ENCODE data around the gene TEKTIP1.

Gene TEKTIP1

DNA sequence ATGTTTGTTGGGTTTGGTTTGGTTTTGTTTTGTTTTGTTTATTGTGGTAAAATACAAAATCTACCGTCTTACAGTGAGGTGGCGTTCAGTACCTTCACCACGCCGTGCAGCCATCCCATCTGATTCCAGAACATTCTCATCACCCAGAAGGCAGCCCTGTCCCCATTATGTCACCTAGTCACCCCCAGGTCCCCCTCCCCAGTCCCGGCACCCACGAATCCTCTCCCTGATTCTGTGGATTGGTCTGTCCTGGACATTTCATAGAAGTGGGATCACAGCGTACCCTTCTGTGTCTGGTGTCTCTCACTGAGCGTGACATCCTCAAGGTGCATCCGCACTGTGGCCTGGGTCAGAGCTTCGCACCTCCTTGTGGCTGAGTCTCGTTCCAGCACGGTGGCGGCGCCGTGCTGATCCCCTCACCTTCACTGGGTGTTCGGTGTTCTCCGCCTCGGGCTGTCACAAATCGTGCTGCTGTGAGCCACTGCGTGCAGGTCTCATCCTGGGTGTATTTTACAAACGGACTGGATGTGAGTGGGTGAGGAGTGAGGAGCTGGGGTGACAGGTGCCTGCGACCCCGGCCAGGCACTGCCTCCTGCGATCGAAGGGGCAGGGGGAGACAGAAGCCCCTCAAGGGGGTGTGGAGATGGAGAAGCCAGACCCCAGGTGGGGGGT is 580 bp upstream of the TEKTIP1 start:
- Histone ChIP-seq H3K9ac (ENCODE audit: low read depth, low read length) (no peak overlapping the region), H3K4me2 (ENCODE audit: insufficient read depth, low read length) (no peak overlapping the region), H2AFZ (ENCODE audit: low read depth, low read length) (no peak overlapping the region), H3K27me3 (ENCODE audit: insufficient read depth, low read length, poor library complexity) (no peaks in the 10 kb centered on the region), H3K9me3 (ENCODE audit: insufficient read depth, low read length, severe bottlenecking) (no peaks in the 10 kb centered on the region), H3K79me2 (ENCODE audit: insufficient read depth, low read length) (no peaks in the 10 kb centered on the region), H3K4me1 (ENCODE audit: insufficient read depth, low read length) (no peaks in the 10 kb centered on the region), H3K4me3 (ENCODE audit: low read depth in 1 of 2, low read length in 2 of 2) (no peak overlapping the region), H4K20me1 (ENCODE audit: insufficient read depth, low read length) (peaks cover 35% of the 10 kb centered on the region), H3K27ac (ENCODE audit: low read length) (no peak overlapping the region), H3K36me3 (ENCODE audit: insufficient read depth, low read length) (peaks cover 62% of the 10 kb centered on the region)
- no peak for ATAC-seq (ENCODE audit: insufficient read depth, low read depth)
- TF ChIP-seq, protein P1, sequence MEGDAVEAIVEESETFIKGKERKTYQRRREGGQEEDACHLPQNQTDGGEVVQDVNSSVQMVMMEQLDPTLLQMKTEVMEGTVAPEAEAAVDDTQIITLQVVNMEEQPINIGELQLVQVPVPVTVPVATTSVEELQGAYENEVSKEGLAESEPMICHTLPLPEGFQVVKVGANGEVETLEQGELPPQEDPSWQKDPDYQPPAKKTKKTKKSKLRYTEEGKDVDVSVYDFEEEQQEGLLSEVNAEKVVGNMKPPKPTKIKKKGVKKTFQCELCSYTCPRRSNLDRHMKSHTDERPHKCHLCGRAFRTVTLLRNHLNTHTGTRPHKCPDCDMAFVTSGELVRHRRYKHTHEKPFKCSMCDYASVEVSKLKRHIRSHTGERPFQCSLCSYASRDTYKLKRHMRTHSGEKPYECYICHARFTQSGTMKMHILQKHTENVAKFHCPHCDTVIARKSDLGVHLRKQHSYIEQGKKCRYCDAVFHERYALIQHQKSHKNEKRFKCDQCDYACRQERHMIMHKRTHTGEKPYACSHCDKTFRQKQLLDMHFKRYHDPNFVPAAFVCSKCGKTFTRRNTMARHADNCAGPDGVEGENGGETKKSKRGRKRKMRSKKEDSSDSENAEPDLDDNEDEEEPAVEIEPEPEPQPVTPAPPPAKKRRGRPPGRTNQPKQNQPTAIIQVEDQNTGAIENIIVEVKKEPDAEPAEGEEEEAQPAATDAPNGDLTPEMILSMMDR (IDR thresholded peaks at IDR 0.05; ENCODE audit: borderline replicate concordance, extremely low read depth, low read length, poor library complexity, severe bottlenecking): no peak
- TF ChIP-seq EZH2 (IDR thresholded peaks at IDR 0.05; ENCODE audit: borderline replicate concordance, low read depth, low read length, severe bottlenecking): no peak
- no peak for DNase-seq

DNA sequence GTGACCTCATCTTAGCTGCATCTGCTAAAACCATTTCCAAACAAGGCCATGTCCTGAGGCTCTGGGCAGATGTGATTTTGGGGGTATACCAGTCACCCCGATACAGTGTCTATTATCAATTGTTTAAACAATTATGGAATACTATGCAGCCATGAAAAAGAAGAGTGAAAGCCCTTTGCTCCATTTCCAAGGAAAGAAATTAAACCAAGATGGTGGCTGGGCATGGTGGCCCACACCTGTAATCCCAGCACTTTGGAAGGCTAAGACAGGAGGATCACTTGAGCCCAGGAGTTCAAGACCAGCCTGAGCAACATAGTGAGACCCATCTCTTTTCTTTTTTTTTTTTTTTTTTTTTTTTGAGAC is 763 bp downstream of the TEKTIP1 start:
- Histone ChIP-seq H3K27ac (ENCODE audit: low read length) (no peak overlapping the region), H3K4me1 (ENCODE audit: insufficient read depth, low read length) (no peaks in the 10 kb centered on the region), H3K36me3 (ENCODE audit: insufficient read depth, low read length) (peaks cover 60% of the 10 kb centered on the region), H3K4me2 (ENCODE audit: insufficient read depth, low read length) (no peak overlapping the region), H3K9ac (ENCODE audit: low read depth, low read length) (no peak overlapping the region), H3K79me2 (ENCODE audit: insufficient read depth, low read length) (no peaks in the 10 kb centered on the region), H3K4me3 (ENCODE audit: low read depth in 1 of 2, low read length in 2 of 2) (no peak overlapping the region), H4K20me1 (ENCODE audit: insufficient read depth, low read length) (peaks cover 31% of the 10 kb centered on the region), H3K9me3 (ENCODE audit: insufficient read depth, low read length, severe bottlenecking) (no peaks in the 10 kb centered on the region), H3K27me3 (ENCODE audit: insufficient read depth, low read length, poor library complexity) (no peaks in the 10 kb centered on the region), H2AFZ (ENCODE audit: low read depth, low read length) (no peak overlapping the region)
- no peak for ATAC-seq (ENCODE audit: insufficient read depth, low read depth)
- TF ChIP-seq, protein P1 (IDR thresholded peaks at IDR 0.05; ENCODE audit: borderline replicate concordance, extremely low read depth, low read length, poor library complexity, severe bottlenecking): no peak
- TF ChIP-seq EZH2 (IDR thresholded peaks at IDR 0.05; ENCODE audit: borderline replicate concordance, low read depth, low read length, severe bottlenecking): no peak
- DNase-seq: no peak

DNA sequence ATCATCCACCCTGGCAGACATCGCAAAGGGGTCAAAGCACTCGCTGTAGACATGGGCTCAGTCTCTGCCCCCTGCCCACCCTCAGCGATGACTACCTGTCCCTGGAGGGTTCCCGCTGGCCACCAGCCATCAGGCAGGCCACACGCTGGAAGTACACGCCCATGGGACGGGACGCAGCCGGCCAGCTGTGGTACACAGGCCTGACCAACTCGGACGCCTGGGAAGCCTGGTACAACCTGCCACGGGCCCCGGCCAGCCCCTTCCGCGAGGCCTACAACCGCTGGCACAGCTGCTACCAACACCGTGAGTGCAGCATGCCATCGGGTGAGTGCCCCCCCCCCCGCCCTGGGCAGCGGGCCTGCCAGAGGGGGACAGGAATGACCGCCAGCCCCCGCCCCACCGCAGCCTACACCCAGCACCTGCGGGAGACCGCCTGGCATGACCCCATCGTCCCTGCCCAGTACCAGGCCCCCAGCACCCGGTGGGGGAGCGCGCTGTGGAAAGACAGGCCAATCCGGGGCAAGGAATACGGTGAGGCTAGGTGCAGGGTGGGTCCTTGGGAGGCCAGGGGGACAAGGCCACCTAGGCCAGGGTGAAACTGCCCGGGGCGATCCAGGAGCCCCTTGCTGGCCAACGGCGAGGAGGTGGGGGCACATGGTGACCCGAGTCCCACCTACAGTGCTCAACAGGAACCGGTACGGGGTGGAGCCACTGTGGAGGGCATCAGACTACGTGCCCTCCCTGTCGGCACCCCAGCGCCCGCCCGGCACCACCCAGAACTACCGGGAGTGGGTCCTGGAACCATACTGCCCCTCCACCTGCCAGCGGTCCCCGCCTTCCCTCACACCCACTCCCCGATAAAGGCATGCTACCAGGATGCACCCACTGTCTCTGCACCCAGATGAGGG is 4.4 kb downstream of the TEKTIP1 start:
- no peaks in the 10 kb centered on the region for H3K9me3 ChIP-seq (ENCODE audit: insufficient read depth, low read length, severe bottlenecking)
- TF ChIP-seq, protein P1 (IDR thresholded peaks at IDR 0.05; ENCODE audit: borderline replicate concordance, extremely low read depth, low read length, poor library complexity, severe bottlenecking): no peak
- no peak for TF ChIP-seq EZH2 (IDR thresholded peaks at IDR 0.05; ENCODE audit: borderline replicate concordance, low read depth, low read length, severe bottlenecking)
- H2AFZ ChIP-seq (ENCODE audit: low read depth, low read length): no peak overlapping the region
- no peak for ATAC-seq (ENCODE audit: insufficient read depth, low read depth)
- peaks cover 61% of the 10 kb centered on the region for H3K36me3 ChIP-seq (ENCODE audit: insufficient read depth, low read length)
- no peaks in the 10 kb centered on the region for H3K27me3 ChIP-seq (ENCODE audit: insufficient read depth, low read length, poor library complexity)
- H3K4me2 ChIP-seq (ENCODE audit: insufficient read depth, low read length): no peak overlapping the region
- no peaks in the 10 kb centered on the region for H3K79me2 ChIP-seq (ENCODE audit: insufficient read depth, low read length)
- no peak overlapping the region for H3K4me3 ChIP-seq (ENCODE audit: low read depth in 1 of 2, low read length in 2 of 2)
- H3K4me1 ChIP-seq (ENCODE audit: insufficient read depth, low read length): no peaks in the 10 kb centered on the region
- H4K20me1 ChIP-seq (ENCODE audit: insufficient read depth, low read length): peaks cover 45% of the 10 kb centered on the region
- peak overlapping the region; percentile 25; the same call in 1 of the 2 replicates for H3K27ac ChIP-seq (ENCODE audit: low read length)
- no peak for DNase-seq
- H3K9ac ChIP-seq (ENCODE audit: low read depth, low read length): no peak overlapping the region
